GM23338 (cell line): ENCODE measurements around the gene VSIG10L2. TPM values are rescaled to one million over a fixed set of nuclear protein-coding genes. Genes with fewer than 3 reads are reported as not detected.

Experiments
- ATAC-seq: fragments of 200-7000 bp; cut with Tn5 transposase; 3 replicates; pipeline ENCODE4 v1.9.1; 2020
- DNase-seq: peaks from one replicate; pipeline ENCODE4 v3.0.0-alpha.2; 2015; ENCODE audit warnings: low spot score
- H2AFZ ChIP-seq: fragments of 200-600 bp; sonication (generic); 2 replicates; pipeline ENCODE4 v1.8.0; 2016; ENCODE audit warnings: antibody characterized with exemption, mild to moderate bottlenecking, moderate library complexity
- H3F3A ChIP-seq: fragments of 200-600 bp; sonication (generic); replicated peaks from 2 replicates; pipeline ENCODE4 v1.8.0; 2017; ENCODE audit warnings: antibody characterized with exemption, mixed run types, low read depth
- H3K27ac ChIP-seq: fragments of 200-600 bp; sonication (generic); 2 replicates; pipeline ENCODE4 v1.6.1; 2016; ENCODE audit warnings: low read depth
- H3K27me3 ChIP-seq: fragments of 200-600 bp; sonication (generic); 2 replicates; pipeline ENCODE4 v1.8.0; 2016; ENCODE audit warnings: mild to moderate bottlenecking, mixed run types, moderate library complexity; ENCODE audit not compliant: insufficient read depth
- H3K36me3 ChIP-seq: fragments of 200-600 bp; sonication (generic); 2 replicates; pipeline ENCODE4 v1.8.0; 2016; ENCODE audit warnings: mild to moderate bottlenecking; ENCODE audit not compliant: insufficient read depth
- H3K4me1 ChIP-seq: fragments of 200-600 bp; sonication (generic); 2 replicates; pipeline ENCODE4 v1.8.0; 2016; ENCODE audit warnings: mild to moderate bottlenecking, moderate library complexity; ENCODE audit not compliant: insufficient read depth
- H3K4me2 ChIP-seq: fragments of 200-600 bp; sonication (generic); 2 replicates; pipeline ENCODE4 v1.7.1; 2017; ENCODE audit warnings: mixed run types
- H3K4me3 ChIP-seq: fragments of 200-600 bp; sonication (generic); 2 replicates; pipeline ENCODE4 v1.6.1; 2016; ENCODE audit warnings: mixed run types
- H3K79me2 ChIP-seq: fragments of 200-600 bp; sonication (generic); replicated peaks from 2 replicates; pipeline ENCODE4 v1.8.0; 2017; ENCODE audit warnings: mild to moderate bottlenecking; ENCODE audit not compliant: insufficient read depth
- H3K9me2 ChIP-seq: fragments of 200-600 bp; sonication (generic); 2 replicates; pipeline ENCODE4 v1.8.0; 2017; ENCODE audit not compliant: insufficient read depth
- H4K20me1 ChIP-seq: fragments of 200-600 bp; sonication (generic); replicated peaks from 2 replicates; pipeline ENCODE4 v1.8.0; 2017; ENCODE audit warnings: mild to moderate bottlenecking; ENCODE audit not compliant: insufficient read depth
- H3K27ac Mint-ChIP-seq: 2 replicates; pipeline ENCODE4 v1.8.0; 2020; ENCODE audit warnings: inconsistent platforms, mild to moderate bottlenecking, moderate library complexity, mixed read lengths
- H3K27me3 Mint-ChIP-seq: 3 replicates; pipeline ENCODE4 v1.8.0; 2022; ENCODE audit warnings: low read depth, mild to moderate bottlenecking, moderate library complexity, mixed read lengths, inconsistent platforms; ENCODE audit not compliant: insufficient read depth, poor library complexity
- H3K36me3 Mint-ChIP-seq: 3 replicates; pipeline ENCODE4 v1.8.0; 2021; ENCODE audit warnings: low read depth, mild to moderate bottlenecking, inconsistent platforms, moderate library complexity, mixed read lengths
- H3K4me1 Mint-ChIP-seq: 3 replicates; pipeline ENCODE4 v1.8.0; 2020; ENCODE audit warnings: mild to moderate bottlenecking, inconsistent platforms, mixed read lengths
- H3K4me3 Mint-ChIP-seq: 3 replicates; pipeline ENCODE4 v1.8.0; 2021; ENCODE audit warnings: moderate library complexity, mild to moderate bottlenecking, inconsistent platforms, mixed read lengths
- H3K9me3 Mint-ChIP-seq: 3 replicates; pipeline ENCODE4 v1.8.0; 2020; ENCODE audit warnings: moderate library complexity, mild to moderate bottlenecking, inconsistent platforms, mixed read lengths
- EZH2 ChIP-seq: fragments of 200-600 bp; sonication (generic); IDR thresholded peaks from one replicate; pipeline ENCODE4 v1.8.0; 2017; ENCODE audit warnings: antibody characterized with exemption, mild to moderate bottlenecking, low read depth; ENCODE audit not compliant: unreplicated experiment
- EZH2phosphoT487 ChIP-seq: fragments of 200-600 bp; sonication (generic); IDR thresholded peaks from one replicate; pipeline ENCODE4 v1.8.1; 2018; ENCODE audit warnings: antibody characterized with exemption; ENCODE audit not compliant: unreplicated experiment
- POLR2AphosphoS5 ChIP-seq: IDR thresholded peaks from 2 replicates; pipeline ENCODE4 v1.6.1; 2016; ENCODE audit warnings: antibody characterized with exemption, low read depth
- STAT1 ChIP-seq: IDR thresholded peaks from one replicate; pipeline ENCODE4 v1.6.1; 2016; ENCODE audit warnings: antibody characterized with exemption; ENCODE audit not compliant: unreplicated experiment
- ZNF331 ChIP-seq: fragments of 250-450 bp; sonication (Bioruptor Pico); IDR thresholded peaks from 2 replicates; pipeline ENCODE4 v1.5.0; 2020; ENCODE audit warnings: low read depth, mild to moderate bottlenecking, moderate library complexity
- polyA plus RNA-seq: library from polyadenylated mRNA; unstranded; fragments of >200 nt; fragmentation: Nextera tagmentation; extraction: Ambion mirVana; gene quantifications from 2 replicates; pipeline ENCODE4 v1.2.1, GENCODE V29; 2016
- total RNA-seq: library from RNA; depleted of rRNA; stranded (reverse); fragments of >200 nt; shearing (Covaris generic); gene quantifications from 2 replicates; pipeline ENCODE4 v1.2.3, GENCODE V29; 2014
- TF ChIP-seq, protein P1 (sequence below): fragments of 250-450 bp; sonication (Bioruptor Pico); IDR thresholded peaks from 2 replicates; pipeline ENCODE4 v1.5.0; 2020; ENCODE audit warnings: mild to moderate bottlenecking, moderate library complexity
- TF ChIP-seq, protein P2 (sequence below), 2 experiments: fragments of 200-600 bp in 1 of 2; sonication (generic) in 1 of 2; conservative IDR thresholded peaks; 2 replicates each; pipeline versions ENCODE4 v1.5.1 to v1.6.1; 2016 to 2017; ENCODE audit warnings: antibody characterized with exemption in 2 of 2, low read depth in 2 of 2, mild to moderate bottlenecking in 2 of 2, moderate library complexity in 1 of 2
- TF ChIP-seq, protein P3 (sequence below): IDR thresholded peaks from one replicate; pipeline ENCODE4 v1.6.1; 2018; ENCODE audit warnings: antibody characterized with exemption; ENCODE audit not compliant: unreplicated experiment

VSIG10L2 gene
- total and polyA plus RNA-seq, 2 experiments from 2014 or later, result 0.63 TPM; not detected in 1

DNA sequence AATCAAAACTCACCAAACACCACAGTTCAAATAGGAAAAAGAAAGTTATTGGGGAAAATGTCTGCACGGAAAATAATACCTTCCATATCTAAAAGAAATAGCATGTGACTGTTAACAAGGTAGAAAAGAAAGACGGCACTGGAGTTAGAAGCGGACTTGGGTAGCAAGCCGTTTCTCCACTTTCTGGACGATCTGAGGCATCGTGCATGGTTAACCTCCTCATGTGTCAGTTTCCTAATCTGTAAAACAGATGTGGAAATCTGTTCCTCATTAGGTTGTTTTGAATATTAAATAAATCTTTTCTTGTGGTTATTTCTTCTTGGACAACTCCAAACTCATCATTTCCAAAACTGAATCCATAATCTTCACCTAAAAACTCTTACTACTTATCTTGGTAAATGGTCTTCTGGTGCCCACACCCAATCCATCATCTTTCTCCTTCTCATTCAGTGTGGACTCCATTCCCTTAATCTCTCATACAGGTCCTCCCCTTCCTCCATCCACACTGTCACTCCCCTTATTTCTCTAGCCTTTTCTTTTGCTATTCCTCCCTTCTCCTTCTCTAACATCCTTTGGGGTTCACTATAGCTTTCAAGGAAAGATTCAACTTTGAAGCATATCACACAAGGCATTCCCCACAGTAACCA, 53.5 kb downstream of the VSIG10L2 start (continued):
- TF ChIP-seq, protein P1, sequence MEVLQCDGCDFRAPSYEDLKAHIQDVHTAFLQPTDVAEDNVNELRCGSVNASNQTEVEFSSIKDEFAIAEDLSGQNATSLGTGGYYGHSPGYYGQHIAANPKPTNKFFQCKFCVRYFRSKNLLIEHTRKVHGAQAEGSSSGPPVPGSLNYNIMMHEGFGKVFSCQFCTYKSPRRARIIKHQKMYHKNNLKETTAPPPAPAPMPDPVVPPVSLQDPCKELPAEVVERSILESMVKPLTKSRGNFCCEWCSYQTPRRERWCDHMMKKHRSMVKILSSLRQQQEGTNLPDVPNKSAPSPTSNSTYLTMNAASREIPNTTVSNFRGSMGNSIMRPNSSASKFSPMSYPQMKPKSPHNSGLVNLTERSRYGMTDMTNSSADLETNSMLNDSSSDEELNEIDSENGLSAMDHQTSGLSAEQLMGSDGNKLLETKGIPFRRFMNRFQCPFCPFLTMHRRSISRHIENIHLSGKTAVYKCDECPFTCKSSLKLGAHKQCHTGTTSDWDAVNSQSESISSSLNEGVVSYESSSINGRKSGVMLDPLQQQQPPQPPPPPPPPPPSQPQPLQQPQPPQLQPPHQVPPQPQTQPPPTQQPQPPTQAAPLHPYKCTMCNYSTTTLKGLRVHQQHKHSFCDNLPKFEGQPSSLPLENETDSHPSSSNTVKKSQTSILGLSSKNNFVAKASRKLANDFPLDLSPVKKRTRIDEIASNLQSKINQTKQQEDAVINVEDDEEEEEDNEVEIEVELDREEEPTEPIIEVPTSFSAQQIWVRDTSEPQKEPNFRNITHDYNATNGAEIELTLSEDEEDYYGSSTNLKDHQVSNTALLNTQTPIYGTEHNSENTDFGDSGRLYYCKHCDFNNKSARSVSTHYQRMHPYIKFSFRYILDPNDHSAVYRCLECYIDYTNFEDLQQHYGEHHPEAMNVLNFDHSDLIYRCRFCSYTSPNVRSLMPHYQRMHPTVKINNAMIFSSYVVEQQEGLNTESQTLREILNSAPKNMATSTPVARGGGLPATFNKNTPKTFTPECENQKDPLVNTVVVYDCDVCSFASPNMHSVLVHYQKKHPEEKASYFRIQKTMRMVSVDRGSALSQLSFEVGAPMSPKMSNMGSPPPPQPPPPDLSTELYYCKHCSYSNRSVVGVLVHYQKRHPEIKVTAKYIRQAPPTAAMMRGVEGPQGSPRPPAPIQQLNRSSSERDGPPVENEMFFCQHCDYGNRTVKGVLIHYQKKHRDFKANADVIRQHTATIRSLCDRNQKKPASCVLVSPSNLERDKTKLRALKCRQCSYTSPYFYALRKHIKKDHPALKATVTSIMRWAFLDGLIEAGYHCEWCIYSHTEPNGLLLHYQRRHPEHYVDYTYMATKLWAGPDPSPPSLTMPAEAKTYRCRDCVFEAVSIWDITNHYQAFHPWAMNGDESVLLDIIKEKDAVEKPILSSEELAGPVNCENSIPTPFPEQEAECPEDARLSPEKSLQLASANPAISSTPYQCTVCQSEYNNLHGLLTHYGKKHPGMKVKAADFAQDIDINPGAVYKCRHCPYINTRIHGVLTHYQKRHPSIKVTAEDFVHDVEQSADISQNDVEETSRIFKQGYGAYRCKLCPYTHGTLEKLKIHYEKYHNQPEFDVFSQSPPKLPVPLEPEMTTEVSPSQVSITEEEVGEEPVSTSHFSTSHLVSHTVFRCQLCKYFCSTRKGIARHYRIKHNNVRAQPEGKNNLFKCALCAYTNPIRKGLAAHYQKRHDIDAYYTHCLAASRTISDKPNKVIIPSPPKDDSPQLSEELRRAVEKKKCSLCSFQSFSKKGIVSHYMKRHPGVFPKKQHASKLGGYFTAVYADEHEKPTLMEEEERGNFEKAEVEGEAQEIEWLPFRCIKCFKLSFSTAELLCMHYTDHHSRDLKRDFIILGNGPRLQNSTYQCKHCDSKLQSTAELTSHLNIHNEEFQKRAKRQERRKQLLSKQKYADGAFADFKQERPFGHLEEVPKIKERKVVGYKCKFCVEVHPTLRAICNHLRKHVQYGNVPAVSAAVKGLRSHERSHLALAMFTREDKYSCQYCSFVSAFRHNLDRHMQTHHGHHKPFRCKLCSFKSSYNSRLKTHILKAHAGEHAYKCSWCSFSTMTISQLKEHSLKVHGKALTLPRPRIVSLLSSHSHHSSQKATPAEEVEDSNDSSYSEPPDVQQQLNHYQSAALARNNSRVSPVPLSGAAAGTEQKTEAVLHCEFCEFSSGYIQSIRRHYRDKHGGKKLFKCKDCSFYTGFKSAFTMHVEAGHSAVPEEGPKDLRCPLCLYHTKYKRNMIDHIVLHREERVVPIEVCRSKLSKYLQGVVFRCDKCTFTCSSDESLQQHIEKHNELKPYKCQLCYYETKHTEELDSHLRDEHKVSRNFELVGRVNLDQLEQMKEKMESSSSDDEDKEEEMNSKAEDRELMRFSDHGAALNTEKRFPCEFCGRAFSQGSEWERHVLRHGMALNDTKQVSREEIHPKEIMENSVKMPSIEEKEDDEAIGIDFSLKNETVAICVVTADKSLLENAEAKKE (CRISPR knock-in tag), result no peak
- TF ChIP-seq STAT1, result no peak
- no peak for TF ChIP-seq ZNF331
- TF ChIP-seq EZH2, result no peak

DNA sequence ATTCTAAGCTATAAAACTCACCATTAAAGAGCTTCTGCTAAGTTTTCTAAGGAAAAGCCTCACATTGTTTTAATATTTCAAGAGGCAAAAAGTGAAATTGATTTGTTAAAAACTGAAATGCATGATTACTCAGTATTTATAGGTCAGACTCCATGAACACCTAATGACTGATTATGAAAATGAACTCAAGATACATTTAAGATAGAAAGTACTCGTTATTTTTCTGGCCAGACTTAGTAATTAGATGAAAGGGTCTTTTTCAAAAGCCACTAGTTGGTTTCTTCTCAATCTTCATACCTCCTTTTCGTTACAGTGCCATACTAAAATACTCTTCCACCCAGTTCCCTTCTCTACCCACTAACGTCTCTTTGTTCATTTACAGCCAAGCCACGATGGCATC, 56.3 kb downstream of the VSIG10L2 start:
- H3K9me2 ChIP-seq, result no peaks in the 10 kb centered on the region
- H3F3A ChIP-seq, result no peaks in the 10 kb centered on the region
- no peaks in the 10 kb centered on the region for H3K27me3 ChIP-seq
- no peak overlapping the region for H3K27ac ChIP-seq
- no peak overlapping the region for H3K4me3 Mint-ChIP-seq
- DNase-seq (no peak), ATAC-seq (no peak)
- H4K20me1 ChIP-seq, result no peaks in the 10 kb centered on the region
- no peaks in the 10 kb centered on the region for H3K4me1 Mint-ChIP-seq
- no peak overlapping the region for H3K27ac Mint-ChIP-seq
- H3K9me3 Mint-ChIP-seq, result no peaks in the 10 kb centered on the region
- H2AFZ ChIP-seq, result no peak overlapping the region
- peaks cover 33% of the 10 kb centered on the region for H3K36me3 Mint-ChIP-seq
- H3K27me3 Mint-ChIP-seq, result no peaks in the 10 kb centered on the region
- no peaks in the 10 kb centered on the region for H3K4me1 ChIP-seq
- no peak overlapping the region for H3K4me3 ChIP-seq
- H3K4me2 ChIP-seq, result no peak overlapping the region
- no peaks in the 10 kb centered on the region for H3K79me2 ChIP-seq
- no peaks in the 10 kb centered on the region; the same call in 1 of the 2 replicates for H3K36me3 ChIP-seq
- no peak for TF ChIP-seq POLR2AphosphoS5
- no peak for TF ChIP-seq EZH2phosphoT487
- TF ChIP-seq, protein P2, sequence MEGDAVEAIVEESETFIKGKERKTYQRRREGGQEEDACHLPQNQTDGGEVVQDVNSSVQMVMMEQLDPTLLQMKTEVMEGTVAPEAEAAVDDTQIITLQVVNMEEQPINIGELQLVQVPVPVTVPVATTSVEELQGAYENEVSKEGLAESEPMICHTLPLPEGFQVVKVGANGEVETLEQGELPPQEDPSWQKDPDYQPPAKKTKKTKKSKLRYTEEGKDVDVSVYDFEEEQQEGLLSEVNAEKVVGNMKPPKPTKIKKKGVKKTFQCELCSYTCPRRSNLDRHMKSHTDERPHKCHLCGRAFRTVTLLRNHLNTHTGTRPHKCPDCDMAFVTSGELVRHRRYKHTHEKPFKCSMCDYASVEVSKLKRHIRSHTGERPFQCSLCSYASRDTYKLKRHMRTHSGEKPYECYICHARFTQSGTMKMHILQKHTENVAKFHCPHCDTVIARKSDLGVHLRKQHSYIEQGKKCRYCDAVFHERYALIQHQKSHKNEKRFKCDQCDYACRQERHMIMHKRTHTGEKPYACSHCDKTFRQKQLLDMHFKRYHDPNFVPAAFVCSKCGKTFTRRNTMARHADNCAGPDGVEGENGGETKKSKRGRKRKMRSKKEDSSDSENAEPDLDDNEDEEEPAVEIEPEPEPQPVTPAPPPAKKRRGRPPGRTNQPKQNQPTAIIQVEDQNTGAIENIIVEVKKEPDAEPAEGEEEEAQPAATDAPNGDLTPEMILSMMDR (conservative IDR thresholded peaks at IDR 0.05; ENCODE audit: low read depth in 2 of 2), result no peak
- TF ChIP-seq, protein P3, sequence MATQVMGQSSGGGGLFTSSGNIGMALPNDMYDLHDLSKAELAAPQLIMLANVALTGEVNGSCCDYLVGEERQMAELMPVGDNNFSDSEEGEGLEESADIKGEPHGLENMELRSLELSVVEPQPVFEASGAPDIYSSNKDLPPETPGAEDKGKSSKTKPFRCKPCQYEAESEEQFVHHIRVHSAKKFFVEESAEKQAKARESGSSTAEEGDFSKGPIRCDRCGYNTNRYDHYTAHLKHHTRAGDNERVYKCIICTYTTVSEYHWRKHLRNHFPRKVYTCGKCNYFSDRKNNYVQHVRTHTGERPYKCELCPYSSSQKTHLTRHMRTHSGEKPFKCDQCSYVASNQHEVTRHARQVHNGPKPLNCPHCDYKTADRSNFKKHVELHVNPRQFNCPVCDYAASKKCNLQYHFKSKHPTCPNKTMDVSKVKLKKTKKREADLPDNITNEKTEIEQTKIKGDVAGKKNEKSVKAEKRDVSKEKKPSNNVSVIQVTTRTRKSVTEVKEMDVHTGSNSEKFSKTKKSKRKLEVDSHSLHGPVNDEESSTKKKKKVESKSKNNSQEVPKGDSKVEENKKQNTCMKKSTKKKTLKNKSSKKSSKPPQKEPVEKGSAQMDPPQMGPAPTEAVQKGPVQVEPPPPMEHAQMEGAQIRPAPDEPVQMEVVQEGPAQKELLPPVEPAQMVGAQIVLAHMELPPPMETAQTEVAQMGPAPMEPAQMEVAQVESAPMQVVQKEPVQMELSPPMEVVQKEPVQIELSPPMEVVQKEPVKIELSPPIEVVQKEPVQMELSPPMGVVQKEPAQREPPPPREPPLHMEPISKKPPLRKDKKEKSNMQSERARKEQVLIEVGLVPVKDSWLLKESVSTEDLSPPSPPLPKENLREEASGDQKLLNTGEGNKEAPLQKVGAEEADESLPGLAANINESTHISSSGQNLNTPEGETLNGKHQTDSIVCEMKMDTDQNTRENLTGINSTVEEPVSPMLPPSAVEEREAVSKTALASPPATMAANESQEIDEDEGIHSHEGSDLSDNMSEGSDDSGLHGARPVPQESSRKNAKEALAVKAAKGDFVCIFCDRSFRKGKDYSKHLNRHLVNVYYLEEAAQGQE, result no peak
- no peak for TF ChIP-seq ZNF331
